BJ (cell line): ENCODE results near the gene TMEM40. TPM values are rescaled to one million over a fixed set of nuclear protein-coding genes. Genes with fewer than 3 reads are reported as not detected.
"Not testable (repeated sequence)": the region's sequence is repeated elsewhere in the genome, so short reads cannot be mapped to it uniquely, and the experiment has no call there.

Experiments
- CTCF ChIA-PET: fragments of 350-600 bp; formaldehyde crosslinking; extraction: SDS; loops from one replicate; lab custom pipeline; 2021; ENCODE audit warnings: antibody characterized with exemption, inconsistent platforms; lab: Yijun Ruan, JAX
- POLR2A ChIA-PET: fragments of 300-600 bp; sonication (Branson Sonifier 250); formaldehyde crosslinking; extraction: SDS; loops from one replicate; lab custom pipeline; 2021; ENCODE audit warnings: antibody characterized with exemption; lab: Charles Lee
- DNase-seq: peaks from one replicate; pipeline ENCODE4 v3.0.0-alpha.2; 2011; ENCODE audit warnings: low read depth
- H3K27me3 ChIP-seq: 2 replicates; pipeline ENCODE4 v1.6.0; 2011; ENCODE audit warnings: low read length; ENCODE audit not compliant: control insufficient read depth, insufficient read depth
- H3K36me3 ChIP-seq: 2 replicates; pipeline ENCODE4 v1.5.1; 2011; ENCODE audit warnings: low read length; ENCODE audit not compliant: control insufficient read depth, insufficient read depth
- H3K4me3 ChIP-seq: 2 replicates; pipeline ENCODE4 v1.5.1; 2011; ENCODE audit warnings: low read depth, mild to moderate bottlenecking, control low read depth, low read length
- CTCF ChIP-seq: IDR thresholded peaks from 2 replicates; pipeline ENCODE4 v1.5.1; 2011; ENCODE audit warnings: low read depth, mild to moderate bottlenecking, control low read depth, inconsistent platforms, low read length, moderate library complexity; ENCODE audit not compliant: insufficient read depth
- polyA plus RNA-seq: library from polyadenylated mRNA; depleted of rRNA; stranded (reverse); fragments of >200 nt; gene quantifications from 2 replicates; pipeline ENCODE4 v1.2.3, GENCODE V29; 2011

The TMEM40 gene
- polyA plus RNA-seq, 1 experiment, result 0.52 TPM

DNA sequence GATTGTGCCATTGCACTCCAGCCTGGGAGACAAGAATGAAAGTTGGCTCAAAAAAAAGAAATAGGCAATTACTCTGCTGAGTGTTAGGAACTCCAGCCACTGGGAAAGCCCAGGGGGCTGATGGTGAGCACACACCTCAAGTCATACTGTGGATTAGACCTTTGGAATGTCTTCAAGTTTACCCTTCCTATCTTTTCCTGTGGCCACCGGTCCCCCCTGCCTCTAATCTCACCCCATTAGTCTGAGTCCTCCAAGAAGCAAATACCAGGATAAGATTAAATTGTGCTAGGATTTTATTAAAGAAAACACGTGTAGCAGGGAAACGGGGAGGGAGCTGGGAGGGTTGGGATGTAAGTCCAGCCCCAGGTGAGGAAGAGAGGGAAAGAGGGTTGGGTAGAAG, 31.6 kb downstream of the TMEM40 start:
- ChIA-PET CTCF (interaction anchor here (0.6 to 1.1 kb wide), 2 partner anchors 21 to 588 kb away, joined by 3 read pairs; no protein-coding TSS in a partner anchor), POLR2A (no interaction called here)
- no peaks in the 10 kb centered on the region for H3K36me3 ChIP-seq
- H3K27me3 ChIP-seq, result no peaks in the 10 kb centered on the region
- H3K4me3 ChIP-seq, result no peak overlapping the region
- no peak for DNase-seq
- no peak for TF ChIP-seq CTCF

GRCh38 chr3:12725436-12725835, 33.6 kb downstream of the TMEM40 start:
- no peaks in the 10 kb centered on the region for H3K27me3 ChIP-seq
- H3K4me3 ChIP-seq, result no peak overlapping the region
- CTCF ChIA-PET, result interaction anchor here (1.1 kb wide), 1 partner anchor 163 kb away, joined by 3 read pairs; no protein-coding TSS in a partner anchor
- DNase-seq, result no peak
- no peak for TF ChIP-seq CTCF
- POLR2A ChIA-PET, result no interaction called here
- H3K36me3 ChIP-seq, result no peaks in the 10 kb centered on the region

DNA sequence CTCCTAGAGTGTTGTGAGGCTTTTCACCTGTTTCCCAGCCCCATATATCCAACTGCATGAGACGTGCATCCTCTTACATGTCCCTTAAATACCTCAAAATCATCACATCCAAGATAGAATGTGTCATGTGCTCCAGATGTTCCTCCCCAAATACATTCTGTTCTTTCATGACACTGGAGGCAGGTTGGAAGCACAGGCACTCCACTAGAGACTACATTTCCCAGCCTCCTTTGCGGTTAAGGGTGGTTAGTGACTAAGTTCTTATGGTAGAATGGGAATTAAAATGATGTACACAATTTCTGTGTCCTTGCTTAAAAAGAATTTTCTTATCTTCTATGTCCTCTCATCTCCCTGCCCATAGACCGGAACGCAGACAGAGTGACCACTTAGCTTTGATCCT, 34.3 kb downstream of the TMEM40 start:
- no peaks in the 10 kb centered on the region for H3K27me3 ChIP-seq
- POLR2A ChIA-PET, result no interaction called here
- CTCF ChIA-PET, result interaction anchor here (1.2 kb wide), 1 partner anchor 14 kb away, joined by 3 read pairs; no protein-coding TSS in a partner anchor
- TF ChIP-seq CTCF, result no peak
- no peaks in the 10 kb centered on the region for H3K36me3 ChIP-seq
- no peak for DNase-seq
- no peak overlapping the region for H3K4me3 ChIP-seq

DNA sequence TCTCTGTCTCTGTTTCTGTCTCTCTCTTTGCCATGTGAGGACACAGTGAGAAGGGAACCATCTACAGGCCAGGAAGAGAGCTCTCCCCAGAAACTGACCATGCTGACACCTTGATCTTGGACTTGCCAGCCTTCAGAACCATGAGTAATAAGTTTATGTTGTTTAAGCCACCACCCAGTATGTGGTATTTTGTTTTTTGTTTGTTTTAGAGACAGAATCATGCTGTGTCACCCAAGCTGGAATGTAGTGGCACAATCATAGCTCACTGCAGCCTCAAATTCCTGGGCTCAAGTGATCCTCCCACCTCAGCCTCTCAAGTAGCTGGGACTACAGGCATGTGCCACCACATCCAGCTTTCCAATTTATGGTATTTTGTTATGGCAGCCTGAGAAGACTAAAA, 35.7 kb downstream of the TMEM40 start:
- POLR2A ChIA-PET, H3K4me3 ChIP-seq, H3K36me3 ChIP-seq, H3K27me3 ChIP-seq, DNase-seq: not testable (repeated sequence)
- CTCF ChIA-PET, result interaction anchor here (1.0 to 1.2 kb wide), 2 partner anchors 16 to 522 kb away, joined by 3 read pairs; no protein-coding TSS in a partner anchor

GRCh38 chr3:12722226-12722625, 36.8 kb downstream of the TMEM40 start:
- POLR2A ChIA-PET, result no interaction called here

More at GRCh38 chr3:12722226-12722625, 36.8 kb downstream of the TMEM40 start:
- CTCF ChIA-PET, result interaction anchor here (4.6 kb wide), 1 partner anchor 14 kb away, joined by 37 read pairs; no protein-coding TSS in a partner anchor
- no peak overlapping the region for H3K4me3 ChIP-seq
- no peak for TF ChIP-seq CTCF
- no peak for DNase-seq
- no peaks in the 10 kb centered on the region for H3K36me3 ChIP-seq
- H3K27me3 ChIP-seq, result no peaks in the 10 kb centered on the region
